Activated T-cell treated with anti-CD3 and anti-CD28 coated beads, Interleukin-2, amount 50 U/mL, for 1 hour (primary cell): Measurements from ENCODE around the gene PROZ.

Experiments used
- DNase-seq: peaks from one replicate; pipeline ENCODE4 v3.0.0-alpha.2; 2020

Gene PROZ

DNA sequence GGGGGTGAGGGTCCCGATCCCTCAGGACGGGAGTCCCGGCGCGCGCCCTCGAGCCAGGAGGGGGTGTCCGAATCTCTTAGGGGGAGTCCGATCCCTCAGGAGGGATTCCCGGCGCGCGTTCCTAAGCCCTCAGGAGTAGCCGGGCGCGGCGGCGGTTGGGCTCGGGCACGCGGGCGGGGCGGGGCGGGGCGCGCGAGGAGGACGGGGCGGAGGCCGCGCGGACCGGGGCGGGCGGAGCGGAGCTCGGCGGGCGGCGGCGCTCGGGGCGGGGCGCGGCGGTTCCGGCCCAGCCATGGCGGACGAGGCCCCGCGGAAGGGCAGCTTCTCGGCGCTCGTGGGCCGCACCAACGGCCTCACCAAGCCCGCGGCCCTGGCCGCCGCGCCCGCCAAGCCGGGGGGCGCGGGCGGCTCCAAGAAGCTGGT, 50.9 kb downstream of the PROZ start, which contains the start of gene CUL4A:
Gene CUL4A (plus strand): TSS at position 278 of the 423 bp plus-strand sequence. CDS start 15 bp downstream, at position 293.
- DNase-seq, result peak; percentile 76

DNA sequence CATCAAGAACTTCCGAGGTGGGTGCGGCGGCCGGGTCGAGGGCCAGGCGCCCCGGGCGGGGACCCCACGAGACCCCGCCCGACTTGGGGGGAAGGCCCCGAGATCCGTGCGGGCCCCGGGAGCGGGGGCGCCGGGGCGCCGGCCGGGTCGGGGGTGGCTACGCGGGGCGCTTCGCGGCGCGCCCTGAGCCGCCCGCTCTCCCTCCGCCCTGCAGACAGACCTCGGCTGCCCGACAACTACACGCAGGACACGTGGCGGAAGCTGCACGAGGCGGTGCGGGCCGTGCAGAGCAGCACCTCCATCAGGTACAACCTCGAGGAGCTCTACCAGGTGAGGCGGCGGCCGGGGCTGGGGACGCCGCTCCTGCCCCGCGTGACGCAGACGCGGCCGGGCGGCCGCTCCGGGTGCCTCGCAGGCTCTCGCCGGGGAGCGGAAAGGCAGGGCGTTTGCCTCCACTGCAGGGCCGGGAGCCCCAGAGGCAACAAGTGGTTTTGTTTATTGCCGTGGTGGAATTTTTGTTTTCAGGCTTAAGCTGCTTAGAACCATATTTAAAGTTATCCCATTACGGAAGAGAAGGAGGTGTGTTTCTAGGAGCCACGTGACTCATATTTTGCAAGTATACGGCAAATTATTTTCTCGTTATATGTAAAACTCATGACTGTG, 51.4 kb downstream of the PROZ start:
- DNase-seq, result peak; percentile 82

DNA sequence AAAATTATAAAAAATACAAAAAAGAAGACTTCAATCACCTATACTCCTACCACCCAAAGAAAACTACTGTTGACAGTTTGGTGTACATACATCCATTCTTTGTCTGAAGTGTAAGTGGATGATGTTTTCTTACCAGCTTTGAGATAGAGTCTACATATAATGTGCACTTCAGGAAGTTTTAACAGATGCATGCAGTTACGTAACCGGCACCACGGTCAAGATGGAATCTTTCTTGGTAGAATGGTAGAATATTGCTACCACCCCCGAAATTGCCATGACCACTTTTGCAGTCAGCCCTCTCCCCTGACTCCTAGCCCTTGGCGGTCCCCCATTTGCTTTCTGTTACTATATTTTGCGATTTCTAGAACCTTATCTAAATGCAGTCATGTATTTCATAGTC, 52.4 kb downstream of the PROZ start:
- DNase-seq, result no peak

DNA sequence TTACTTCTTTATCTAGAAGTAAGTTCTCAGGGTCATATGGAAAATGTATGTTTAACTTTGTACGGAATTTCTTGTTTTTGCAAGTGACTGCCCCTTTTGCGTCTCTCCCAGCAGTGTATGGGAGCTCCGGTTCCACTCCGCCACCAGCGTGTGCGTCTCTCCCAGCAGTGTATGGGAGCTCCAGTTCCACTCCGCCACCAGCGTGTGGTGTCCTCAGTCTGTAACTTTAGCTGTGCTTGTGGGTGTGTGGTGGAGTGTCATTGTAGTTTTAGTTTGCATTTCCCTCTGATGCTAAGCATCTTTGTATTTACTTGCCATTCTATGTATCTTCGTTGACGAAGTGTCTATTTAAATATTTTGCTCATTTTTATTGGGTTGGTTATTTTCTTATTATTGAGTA, 53.3 kb downstream of the PROZ start:
- no peak for DNase-seq

DNA sequence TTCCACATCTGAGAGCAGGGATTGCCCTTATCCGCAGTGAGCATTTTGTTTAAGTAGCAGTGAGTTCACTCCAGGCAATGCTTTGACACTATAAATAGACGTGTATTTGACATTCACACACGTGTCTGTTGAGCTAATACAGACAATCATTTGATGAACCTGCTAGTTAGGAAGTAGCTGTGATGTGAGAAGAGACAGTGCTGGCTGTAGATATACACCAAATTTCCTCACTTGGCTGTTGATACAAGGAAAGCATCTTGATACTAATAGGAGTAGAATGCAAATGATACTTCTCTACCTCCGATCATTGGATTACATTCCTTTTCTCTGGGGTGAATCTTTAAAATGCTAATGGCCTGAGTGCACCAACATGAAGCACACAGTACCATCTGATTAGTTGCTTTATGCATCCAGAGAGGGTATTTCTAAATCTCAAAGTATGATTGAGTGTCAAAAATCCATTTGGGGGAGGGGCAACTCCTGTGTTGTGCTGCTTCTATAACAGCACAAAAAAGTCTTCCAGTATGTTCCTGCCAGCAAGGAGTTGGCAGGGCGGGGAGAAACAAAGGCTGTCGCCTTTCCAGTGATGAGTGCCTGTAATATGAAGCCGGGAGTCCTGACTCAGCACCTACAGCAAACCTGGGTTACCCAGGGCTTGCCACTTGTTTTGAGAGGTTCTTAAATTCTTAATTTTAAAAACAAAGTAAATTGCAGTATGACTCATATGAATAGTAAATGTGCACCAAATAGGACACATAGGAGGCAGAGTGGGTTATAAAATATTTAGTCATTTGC, 58.0 kb downstream of the PROZ start:
- no peak for DNase-seq

DNA sequence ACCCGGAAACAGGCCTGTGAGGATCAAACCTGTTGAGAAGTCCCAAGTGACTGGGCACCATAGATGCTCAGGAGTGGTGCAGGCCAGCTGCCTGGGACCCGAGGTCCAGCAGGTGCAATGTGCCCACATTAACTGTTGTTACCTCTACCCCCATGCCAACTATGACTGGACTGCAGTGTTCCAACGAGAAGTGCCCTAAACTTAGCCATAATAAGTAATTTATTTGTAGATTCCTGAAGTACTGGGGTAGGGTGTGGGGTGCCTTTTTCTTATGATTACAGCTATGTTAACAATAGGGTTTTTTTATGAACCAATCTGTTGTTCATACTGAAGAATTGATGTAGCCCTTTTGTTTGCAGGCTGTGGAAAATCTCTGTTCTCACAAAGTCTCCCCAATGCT, 60.1 kb downstream of the PROZ start:
- no peak for DNase-seq

DNA sequence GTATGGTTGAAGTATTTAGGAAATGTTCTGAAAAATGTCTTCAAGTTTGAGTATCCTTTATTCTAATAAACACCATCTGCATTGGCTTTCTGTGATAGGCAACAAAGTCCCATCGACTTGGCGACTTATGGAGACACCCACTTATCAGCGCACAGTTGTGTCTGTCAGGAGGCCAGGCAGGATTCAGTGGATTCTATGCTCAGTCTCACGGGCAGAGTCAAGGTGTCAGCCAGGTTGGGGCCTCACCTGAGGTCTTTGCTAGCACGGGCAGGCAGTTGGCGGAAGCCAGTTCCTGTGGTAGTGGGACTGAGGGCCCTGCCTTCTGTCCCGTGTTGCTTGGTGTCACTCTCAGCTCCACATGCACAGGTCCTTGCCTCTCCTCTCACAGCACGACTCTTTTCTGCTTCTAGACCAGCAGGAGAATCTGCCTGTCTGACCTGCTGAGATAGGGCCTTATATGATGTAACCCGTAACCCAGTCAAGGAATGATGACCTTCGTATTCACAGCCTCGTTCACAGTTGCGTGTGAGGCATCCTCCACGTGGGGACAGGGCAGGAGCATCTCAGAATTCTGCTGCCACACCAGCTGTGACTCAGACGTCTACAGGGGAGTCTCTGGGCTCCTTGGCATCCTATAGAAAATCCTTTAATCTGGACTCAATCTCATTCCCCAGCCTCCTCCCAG, 61.0 kb downstream of the PROZ start:
- no peak for DNase-seq

DNA sequence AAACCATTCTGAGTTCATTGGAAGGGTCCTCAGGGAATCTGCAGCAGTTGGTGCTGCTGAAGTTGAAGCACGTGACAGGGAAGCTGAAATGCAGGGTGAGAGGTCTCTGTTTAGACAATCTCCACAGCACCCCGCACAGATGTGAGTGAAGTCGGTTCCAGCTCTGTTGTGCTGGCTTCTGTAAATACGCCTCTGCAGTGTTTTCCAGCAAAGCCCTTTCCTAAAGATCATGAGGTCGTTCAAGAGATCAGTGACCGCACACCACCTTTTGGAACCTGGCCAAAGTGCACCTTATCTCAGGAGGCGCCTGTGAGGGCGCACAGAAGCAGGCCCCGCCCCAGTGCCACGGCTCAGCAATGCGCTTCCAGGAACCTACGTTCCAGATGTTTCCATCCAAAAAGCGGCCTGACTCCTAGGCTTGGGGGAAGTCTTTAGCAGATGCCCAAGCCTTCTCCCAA, 61.7 kb downstream of the PROZ start:
- no peak for DNase-seq

DNA sequence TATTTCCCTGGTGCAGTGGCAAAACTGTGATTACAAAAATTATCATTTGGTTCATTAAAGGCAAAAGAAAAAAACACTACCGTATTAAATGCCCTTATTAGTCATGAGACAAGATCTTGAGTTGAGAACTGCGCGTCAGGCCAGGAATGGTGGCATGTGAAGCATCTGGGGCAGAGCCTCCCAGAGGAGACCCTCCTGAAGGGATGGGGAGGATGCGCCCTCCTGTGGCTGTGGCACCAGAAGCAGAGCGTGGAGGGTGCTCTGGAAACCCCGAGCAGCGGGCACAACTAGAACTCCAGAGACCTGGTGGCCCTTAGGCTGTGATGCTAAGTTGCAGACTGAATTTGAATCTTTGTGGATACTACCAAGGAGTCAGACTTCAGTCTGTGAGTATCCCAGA, 62.4 kb downstream of the PROZ start:
- peak; percentile 35 for DNase-seq
